Liver (tissue), 3 donors: ENCODE measurements around the gene MMP25.

Source experiments
- CTCF ChIP-seq: fragments of 150-350 bp; IDR thresholded peaks from 2 replicates; pipeline ENCODE4 v1.5.1; 2017; ENCODE audit warnings: improper control_type of control experiment, low read depth, low read length; ENCODE audit not compliant: missing input control
- GABPA ChIP-seq, 2 donors: IDR thresholded peaks in 1 of 2; conservative IDR thresholded peaks in 1 of 2; 2 replicates each; pipeline ENCODE4 v1.6.1; 2016; ENCODE audit warnings: antibody characterized with exemption in 2 of 2, mild to moderate bottlenecking in 1 of 2, moderate library complexity in 1 of 2
- JUND ChIP-seq, 2 donors: IDR thresholded peaks; 2 replicates each; pipeline ENCODE4 v1.6.1; 2016; ENCODE audit warnings: antibody characterized with exemption in 2 of 2
- RAD21 ChIP-seq, 2 donors: IDR thresholded peaks; 2 replicates each; pipeline ENCODE4 v1.6.1; 2016; ENCODE audit warnings: antibody characterized with exemption in 2 of 2, mild to moderate bottlenecking in 2 of 2
- TF ChIP-seq, protein P1 (sequence below): IDR thresholded peaks from 2 replicates; pipeline ENCODE4 v1.6.1; 2016; ENCODE audit warnings: antibody characterized with exemption, mild to moderate bottlenecking
- TF ChIP-seq, protein P2 (sequence below): IDR thresholded peaks from 2 replicates; pipeline ENCODE4 v1.6.1; 2016; ENCODE audit warnings: antibody characterized with exemption
- donor health status: healthy.
- donor health status: healthy.

DNA sequence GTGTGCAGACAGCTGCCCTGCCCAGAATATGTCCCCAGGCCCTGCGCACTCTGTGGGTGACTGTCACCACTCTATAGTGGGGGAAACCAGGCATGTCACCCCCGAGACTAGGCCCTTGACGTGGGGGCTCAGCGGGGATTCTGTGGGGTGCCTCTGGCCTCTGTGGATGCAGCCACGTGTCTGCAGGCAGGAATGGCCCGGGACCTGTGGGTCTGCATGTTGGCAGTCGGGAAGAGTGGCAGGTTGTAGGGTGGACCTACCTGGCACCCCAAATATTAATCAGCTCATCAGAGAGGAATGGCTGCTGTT lies 20.0 kb downstream of the MMP25 start:
- TF ChIP-seq JUND (IDR thresholded peaks at IDR 0.05), result no peak
- TF ChIP-seq CTCF, result no peak
- TF ChIP-seq, protein P1, sequence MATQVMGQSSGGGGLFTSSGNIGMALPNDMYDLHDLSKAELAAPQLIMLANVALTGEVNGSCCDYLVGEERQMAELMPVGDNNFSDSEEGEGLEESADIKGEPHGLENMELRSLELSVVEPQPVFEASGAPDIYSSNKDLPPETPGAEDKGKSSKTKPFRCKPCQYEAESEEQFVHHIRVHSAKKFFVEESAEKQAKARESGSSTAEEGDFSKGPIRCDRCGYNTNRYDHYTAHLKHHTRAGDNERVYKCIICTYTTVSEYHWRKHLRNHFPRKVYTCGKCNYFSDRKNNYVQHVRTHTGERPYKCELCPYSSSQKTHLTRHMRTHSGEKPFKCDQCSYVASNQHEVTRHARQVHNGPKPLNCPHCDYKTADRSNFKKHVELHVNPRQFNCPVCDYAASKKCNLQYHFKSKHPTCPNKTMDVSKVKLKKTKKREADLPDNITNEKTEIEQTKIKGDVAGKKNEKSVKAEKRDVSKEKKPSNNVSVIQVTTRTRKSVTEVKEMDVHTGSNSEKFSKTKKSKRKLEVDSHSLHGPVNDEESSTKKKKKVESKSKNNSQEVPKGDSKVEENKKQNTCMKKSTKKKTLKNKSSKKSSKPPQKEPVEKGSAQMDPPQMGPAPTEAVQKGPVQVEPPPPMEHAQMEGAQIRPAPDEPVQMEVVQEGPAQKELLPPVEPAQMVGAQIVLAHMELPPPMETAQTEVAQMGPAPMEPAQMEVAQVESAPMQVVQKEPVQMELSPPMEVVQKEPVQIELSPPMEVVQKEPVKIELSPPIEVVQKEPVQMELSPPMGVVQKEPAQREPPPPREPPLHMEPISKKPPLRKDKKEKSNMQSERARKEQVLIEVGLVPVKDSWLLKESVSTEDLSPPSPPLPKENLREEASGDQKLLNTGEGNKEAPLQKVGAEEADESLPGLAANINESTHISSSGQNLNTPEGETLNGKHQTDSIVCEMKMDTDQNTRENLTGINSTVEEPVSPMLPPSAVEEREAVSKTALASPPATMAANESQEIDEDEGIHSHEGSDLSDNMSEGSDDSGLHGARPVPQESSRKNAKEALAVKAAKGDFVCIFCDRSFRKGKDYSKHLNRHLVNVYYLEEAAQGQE, result no peak
- TF ChIP-seq RAD21 (IDR thresholded peaks at IDR 0.05), result no peak
- TF ChIP-seq, protein P2, sequence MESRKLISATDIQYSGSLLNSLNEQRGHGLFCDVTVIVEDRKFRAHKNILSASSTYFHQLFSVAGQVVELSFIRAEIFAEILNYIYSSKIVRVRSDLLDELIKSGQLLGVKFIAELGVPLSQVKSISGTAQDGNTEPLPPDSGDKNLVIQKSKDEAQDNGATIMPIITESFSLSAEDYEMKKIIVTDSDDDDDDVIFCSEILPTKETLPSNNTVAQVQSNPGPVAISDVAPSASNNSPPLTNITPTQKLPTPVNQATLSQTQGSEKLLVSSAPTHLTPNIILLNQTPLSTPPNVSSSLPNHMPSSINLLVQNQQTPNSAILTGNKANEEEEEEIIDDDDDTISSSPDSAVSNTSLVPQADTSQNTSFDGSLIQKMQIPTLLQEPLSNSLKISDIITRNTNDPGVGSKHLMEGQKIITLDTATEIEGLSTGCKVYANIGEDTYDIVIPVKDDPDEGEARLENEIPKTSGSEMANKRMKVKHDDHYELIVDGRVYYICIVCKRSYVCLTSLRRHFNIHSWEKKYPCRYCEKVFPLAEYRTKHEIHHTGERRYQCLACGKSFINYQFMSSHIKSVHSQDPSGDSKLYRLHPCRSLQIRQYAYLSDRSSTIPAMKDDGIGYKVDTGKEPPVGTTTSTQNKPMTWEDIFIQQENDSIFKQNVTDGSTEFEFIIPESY, result no peak
- TF ChIP-seq GABPA (IDR thresholded peaks at IDR 0.05 in 1 of 2, conservative IDR thresholded peaks at IDR 0.05 in 1 of 2), result no peak
